Activated T-cell treated with anti-CD3 and anti-CD28 coated beads for 1 hour (primary cell): ENCODE results near the gene CELF1.
A peak's percentile ranks its signal among the peaks of the same experiment; 100 is the strongest.
"Not testable (repeated sequence)": the region's sequence is repeated elsewhere in the genome, so short reads cannot be mapped to it uniquely, and the experiment has no call there.

Experiments
- DNase-seq: peaks from one replicate; pipeline ENCODE4 v3.0.0-alpha.2; 2020; ENCODE audit warnings: low read depth

CELF1 gene

DNA sequence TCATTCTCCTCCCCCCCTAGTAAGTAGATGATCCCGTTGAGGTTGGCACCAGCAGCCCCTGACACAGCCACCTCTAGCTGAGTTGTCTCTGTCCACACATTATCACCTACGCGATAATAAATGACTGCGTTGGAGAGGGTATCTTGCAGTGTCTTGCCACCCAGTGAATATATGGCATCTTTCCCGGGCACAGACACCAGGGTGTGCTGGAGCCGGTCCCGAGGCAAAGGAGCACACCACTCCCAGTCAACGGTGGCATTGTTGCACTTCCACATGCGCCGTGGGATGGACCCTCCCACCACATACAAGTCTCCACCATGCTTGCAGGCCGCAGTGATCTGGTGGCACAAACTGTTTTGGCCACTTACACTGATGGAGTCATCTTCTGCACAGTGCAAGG lies 20.4 kb upstream of the CELF1 start:
- DNase-seq = no peak

GRCh38 chr11:47572715-47573255 lies 19.9 kb upstream of the CELF1 start:
- no peak for DNase-seq

- no peak for DNase-seq
Measured at GRCh38 chr11:47571895-47572294, 19.0 kb upstream of the CELF1 start.

- DNase-seq = no peak
Measured at GRCh38 chr11:47571357-47571729, 18.4 kb upstream of the CELF1 start.

DNA sequence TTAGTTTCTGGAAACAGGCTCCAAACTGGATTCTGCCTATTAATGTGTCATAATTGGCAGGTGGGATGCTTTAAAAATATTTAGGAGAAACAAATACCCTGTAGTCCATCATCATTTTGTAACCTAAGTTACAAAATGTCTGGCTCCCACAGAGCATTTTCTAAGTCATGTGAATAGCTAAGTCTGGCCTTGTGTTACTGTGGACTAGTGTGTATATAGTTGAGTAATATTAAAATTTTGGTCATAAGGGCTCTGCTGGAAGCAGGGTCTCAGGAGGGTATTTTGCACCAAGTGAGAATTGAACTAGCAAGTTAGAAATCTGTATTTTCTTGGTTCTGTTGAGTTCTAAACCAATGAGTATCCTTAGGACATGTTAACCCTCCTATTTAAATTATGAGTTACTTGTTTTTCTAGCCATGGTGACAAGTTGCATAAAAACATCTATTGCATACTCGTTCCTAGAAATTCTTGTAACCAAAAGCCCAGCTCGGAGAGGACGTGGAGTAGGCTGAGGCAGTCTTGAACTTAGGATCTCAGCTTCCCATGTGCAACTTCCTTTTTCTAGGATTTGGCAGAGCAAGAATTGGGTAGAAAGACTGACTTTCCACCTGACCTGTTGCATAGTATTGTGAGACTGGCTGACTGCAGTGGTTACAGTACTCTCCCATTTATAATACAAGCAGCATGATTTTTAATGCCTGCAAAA lies 17.9 kb upstream of the CELF1 start:
- no peak for DNase-seq

DNA sequence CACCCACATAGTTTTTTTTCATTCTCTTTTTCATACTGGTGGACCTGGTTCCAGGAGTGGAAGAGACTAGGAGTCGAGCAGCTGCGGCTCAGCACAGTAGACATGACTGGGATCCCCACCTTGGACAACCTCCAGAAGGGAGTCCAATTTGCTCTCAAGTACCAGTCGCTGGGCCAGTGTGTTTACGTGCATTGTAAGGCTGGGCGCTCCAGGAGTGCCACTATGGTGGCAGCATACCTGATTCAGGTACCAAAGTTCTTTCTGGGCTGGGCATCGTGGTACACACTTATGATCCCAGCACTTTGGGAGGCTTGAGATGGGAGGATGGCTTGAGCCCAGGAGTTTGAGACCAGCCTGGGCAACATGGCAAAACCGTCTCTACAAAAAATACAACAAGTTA lies 16.7 kb upstream of the CELF1 start:
- no peak for DNase-seq

- DNase-seq = no peak
Measured at GRCh38 chr11:47566149-47566698, 13.3 kb upstream of the CELF1 start.

DNA sequence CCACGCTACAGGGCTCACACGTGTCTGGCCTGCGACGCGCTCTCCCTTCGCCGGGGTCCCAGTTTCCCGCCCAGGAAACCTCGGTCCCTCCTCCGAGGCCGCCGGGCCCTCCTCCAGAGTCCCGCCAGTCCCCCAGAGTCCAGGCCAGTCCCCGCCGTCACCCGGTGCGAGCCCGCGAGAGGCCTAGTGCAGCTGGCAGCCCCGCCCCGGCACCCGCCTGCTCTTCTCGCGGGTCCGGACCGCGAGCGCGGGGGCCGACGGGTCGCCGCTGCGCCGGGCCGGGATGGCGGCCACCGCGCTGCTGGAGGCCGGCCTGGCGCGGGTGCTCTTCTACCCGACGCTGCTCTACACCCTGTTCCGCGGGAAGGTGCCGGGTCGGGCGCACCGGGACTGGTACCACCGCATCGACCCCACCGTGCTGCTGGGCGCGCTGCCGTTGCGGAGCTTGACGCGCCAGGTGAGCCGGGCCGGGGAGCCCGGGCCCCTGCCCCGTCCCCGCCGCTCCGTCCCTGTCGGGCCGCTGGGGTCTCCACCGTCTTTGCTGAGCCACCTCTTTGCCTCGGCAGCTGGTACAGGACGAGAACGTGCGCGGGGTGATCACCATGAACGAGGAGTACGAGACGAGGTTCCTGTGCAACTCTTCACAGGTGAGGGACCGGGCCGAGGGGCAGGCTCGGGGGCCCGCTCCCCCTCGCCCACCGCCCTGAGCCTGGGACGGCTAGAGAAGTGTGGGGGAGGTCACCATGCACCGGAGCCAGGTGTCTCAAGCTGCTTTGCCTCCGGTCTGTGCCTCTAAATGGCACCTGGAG lies 12.6 kb upstream of the CELF1 start, which contains the start of gene PTPMT1:
TSS of gene PTPMT1 (plus strand) at position 260 of the 809 bp plus-strand sequence. CDS start at position 284, 24 bp downstream.
- peak; percentile 49 for DNase-seq

GRCh38 chr11:47564933-47565339 lies 12.0 kb upstream of the CELF1 start:
- DNase-seq = no peak

- not testable (repeated sequence) for DNase-seq
Measured at GRCh38 chr11:47564366-47564765, 11.4 kb upstream of the CELF1 start.

DNA sequence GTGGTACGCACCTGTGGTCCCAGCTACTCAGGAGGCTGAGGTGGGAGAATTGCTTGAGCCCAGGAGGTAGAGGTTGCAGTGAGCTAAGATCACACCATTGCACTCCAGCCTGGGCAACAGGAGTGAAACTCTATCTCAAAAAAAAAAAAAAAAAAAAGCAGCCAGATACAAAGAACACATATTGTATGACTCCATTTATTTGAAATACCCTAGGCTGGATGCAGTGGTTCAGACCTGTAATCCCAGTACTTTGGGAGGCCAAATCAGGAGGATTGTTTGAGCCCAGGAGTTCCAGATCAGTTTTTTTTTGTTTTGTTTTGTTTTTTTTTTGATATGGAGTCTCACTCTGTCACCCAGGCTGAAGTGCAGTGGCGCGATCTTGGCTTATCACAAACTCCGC lies 9.5 kb upstream of the CELF1 start:
- not testable (repeated sequence) for DNase-seq

DNA sequence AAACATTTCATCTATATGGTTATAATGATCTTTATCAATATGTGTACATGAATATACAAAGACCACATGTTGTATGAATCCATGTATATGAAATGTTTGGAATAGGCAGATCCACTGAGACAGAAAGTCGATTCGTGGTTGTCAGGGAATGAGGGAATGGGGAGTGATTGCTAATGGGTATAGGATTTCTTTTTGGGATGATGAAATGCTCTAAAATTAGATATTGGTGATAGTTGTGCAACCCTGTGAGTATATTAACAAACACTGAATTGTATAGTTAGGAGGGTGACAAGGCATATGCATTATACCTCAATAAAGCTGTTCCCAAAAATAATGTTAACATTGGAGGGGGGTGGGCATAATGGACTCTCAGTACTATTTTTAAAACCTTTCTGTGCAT lies 7.5 kb upstream of the CELF1 start:
- no peak for DNase-seq

GRCh38 chr11:47558695-47559094 lies 5.8 kb upstream of the CELF1 start:
- no peak for DNase-seq

DNA sequence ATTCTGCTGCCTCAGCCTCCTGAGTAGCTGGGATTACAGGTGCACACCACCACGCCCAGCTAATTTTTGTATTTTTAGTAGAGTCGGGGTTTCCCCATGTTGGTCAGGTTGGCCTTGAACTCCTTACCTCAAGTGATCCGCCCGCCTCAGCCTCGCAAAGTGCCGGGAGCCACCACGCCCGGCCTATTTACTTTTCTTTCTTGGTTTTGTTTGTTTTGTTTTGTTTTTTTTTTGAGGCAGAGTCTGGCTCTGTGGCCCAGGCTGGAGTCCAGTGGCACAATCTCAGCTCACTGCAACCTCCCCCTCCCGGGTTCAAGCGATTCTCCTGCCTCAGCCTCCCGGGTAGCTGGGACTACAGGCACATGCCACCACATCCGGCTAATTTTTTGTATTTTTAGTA lies 4.1 kb upstream of the CELF1 start:
- not testable (repeated sequence) for DNase-seq

DNA sequence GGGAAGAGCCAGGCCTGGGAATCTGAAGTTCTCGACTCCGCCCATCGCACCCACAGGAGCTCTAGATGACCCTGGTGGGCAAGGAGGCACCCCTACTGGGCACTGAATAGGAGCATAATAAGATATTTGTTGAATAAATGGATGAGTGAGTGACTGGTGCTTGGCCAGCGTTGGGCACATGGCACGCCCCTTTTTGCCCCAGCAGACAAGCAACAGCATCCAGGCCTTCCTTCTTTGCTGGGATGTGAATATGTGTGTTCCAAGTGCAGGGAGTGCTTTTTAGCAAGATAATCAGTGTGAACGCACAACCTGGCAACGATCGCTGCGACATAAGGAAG lies 443 bp upstream of the CELF1 start:
- DNase-seq = no peak

- DNase-seq = no peak
Measured at GRCh38 chr11:47552056-47552565, 821 bp downstream of the CELF1 start.

DNA sequence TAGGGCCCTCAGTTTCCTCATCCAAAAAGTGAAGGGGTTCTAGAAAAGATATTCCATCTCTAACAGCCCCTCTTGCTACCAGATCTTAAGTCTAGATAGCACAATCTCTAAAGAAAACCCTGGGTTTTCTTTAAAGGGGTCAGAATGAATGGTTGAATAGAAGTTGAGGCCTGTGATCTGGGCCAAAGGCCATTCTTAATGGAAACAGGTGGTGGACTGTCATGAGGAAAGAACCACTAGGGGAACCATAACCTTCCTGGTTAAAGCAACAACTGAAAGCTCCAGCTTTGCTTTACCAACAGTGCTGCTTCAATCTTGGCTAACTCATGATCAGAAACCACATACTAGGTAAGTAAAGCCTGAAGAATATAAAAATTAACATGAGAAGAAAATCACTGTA lies 1.8 kb downstream of the CELF1 start:
- DNase-seq = no peak

DNA sequence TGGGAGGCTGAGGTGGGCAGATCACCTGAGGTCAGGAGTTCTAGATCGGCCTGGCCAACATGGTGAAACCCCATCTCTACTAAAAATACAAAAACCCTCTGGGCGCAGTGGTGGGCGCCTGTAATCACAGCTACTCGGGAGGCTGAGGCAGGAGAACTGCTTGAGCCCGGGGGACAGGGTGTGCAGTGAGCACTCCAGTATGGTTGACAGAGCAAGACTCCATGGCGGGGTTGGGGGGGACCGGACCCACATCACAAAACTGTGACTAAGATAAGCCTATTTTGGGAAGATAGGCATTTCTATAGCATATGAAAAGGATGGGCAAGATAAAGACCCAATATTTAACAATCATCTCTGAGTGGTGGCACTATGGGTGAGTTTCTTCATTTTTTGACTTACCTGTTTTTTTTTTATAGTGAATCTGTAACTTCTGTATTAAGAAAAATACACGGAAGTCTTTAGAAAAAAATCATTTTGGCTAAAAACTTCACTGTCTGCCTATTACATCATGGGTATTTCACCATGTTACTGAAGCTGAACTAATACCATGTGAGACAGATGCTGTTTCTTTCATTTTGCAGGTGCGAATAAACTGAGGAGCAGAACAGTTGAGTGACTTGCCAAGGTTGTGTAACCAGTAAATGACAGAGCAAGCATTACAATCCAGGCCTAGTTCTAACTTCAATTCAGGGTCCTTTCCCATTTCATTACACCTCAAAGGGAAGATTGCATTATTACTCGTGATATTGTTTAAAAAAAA lies 2.5 kb downstream of the CELF1 start:
- no peak for DNase-seq

DNA sequence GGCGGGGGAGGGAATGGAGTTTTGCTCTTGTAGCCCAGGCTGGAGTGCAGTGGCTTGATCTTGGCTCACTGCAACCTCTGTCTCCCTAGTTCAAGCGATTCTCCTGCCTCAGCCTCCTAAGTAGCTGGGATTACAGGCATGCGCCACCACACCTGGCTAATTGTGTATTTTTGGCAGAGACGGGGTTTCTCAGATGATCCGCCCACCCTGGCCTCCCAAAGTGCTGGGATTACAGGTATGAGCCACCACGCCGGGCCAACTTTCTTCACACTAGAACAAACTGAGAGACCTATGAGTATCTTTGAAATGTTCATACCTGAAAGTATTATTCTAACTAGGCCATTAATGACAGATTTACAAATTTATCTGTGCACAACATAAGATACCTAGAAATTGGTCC lies 6.7 kb downstream of the CELF1 start:
- DNase-seq = not testable (repeated sequence)

GRCh38 chr11:47545298-47545697 lies 7.6 kb downstream of the CELF1 start:
- no peak for DNase-seq

DNA sequence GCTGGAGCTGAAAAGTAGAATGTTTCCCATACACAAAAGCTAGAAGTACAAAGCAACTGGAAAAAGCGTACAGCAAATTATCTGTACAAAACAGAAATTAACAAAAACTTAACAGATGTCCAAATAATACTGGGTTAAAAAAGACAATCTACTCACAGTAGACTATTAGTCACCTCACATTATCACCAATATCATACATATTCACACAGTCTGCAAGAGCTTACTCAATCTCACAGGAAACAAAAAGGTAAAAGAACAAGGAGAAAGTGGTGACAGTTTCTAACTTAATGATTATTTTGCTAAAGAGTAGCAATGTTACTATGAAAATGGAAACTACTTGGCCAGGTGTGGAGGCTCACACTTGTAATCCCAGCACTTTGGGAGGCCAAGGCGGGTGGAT lies 11.9 kb downstream of the CELF1 start:
- no peak for DNase-seq

DNA sequence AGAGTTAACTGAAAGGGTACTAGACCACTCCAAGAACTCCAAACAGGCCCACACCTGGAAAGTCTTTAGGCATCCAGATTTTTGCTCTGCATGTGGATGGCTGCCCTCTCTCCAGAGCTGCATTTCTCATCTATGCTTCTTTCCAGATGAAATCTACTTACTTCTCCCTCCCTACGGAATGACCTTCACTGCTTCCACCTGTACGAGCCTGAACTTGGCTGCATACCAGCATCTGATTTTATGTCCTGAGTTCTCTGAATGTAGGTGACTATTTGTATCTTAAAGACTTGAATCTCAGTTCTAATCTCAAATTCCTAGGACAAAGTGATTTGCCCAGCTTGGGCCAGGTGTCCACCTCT lies 13.3 kb downstream of the CELF1 start:
- no peak for DNase-seq
